Measurements from ENCODE around the gene RASGRP3.
A peak's percentile ranks its signal among the peaks of the same experiment; 100 is the strongest.

RASGRP3 gene, protein sequence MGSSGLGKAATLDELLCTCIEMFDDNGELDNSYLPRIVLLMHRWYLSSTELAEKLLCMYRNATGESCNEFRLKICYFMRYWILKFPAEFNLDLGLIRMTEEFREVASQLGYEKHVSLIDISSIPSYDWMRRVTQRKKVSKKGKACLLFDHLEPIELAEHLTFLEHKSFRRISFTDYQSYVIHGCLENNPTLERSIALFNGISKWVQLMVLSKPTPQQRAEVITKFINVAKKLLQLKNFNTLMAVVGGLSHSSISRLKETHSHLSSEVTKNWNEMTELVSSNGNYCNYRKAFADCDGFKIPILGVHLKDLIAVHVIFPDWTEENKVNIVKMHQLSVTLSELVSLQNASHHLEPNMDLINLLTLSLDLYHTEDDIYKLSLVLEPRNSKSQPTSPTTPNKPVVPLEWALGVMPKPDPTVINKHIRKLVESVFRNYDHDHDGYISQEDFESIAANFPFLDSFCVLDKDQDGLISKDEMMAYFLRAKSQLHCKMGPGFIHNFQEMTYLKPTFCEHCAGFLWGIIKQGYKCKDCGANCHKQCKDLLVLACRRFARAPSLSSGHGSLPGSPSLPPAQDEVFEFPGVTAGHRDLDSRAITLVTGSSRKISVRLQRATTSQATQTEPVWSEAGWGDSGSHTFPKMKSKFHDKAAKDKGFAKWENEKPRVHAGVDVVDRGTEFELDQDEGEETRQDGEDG

DNA sequence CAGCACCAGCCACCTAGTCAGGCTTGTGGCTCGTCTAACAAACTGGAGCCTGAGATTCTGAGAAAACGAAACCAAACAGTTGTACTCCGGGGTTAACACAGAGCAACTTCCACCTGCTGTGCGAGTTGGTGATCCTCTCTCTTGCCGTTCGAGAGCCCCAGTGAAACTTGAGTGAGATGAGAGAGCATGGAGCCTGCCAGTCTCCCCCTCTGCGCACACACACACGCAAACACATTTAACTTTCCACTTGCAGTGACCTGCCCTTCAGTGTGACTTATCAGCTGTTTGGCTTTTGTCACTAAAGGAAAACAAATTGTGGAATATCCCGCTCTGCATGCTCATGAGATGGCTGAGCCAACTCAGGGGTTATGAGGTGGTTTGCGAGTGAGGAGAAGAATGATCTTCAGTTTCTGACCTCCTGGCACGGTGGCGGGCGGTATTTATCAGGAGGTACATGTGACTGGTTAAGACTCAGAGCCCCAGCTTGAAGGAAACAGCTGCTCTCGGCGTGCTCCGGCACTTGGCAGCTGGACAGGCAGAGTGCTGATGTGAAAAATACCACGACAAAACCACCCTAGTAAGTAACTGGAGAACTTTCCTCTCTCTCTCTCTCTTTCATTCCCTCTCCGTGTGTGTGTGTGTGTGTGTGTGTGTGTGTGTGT, at the start of gene RASGRP3:
TSS of gene RASGRP3 (plus strand) at position 519 of the 662 bp plus-strand sequence. CDS start 38,488 bp downstream, outside the sequence.
- H3K9ac ChIP-seq (ENCODE audit: low read depth, low read length): peak within 1 kb of the TSS; percentile 4; the same call in 1 of the 2 replicates
- H3K27ac ChIP-seq (ENCODE audit: low read length): no peak within 1 kb of the TSS
- H3K4me3 ChIP-seq (ENCODE audit: low read length): peak within 1 kb of the TSS; percentile 62
- H3K36me3 ChIP-seq (ENCODE audit: insufficient read depth, low read depth, low read length): no peaks in the 10 kb centered on the region
- H3K27me3 ChIP-seq (ENCODE audit: insufficient read depth, low read length): peaks cover 15% of the 10 kb centered on the region
- H3K9me3 ChIP-seq (ENCODE audit: insufficient read depth, low read depth, low read length): no peaks in the 10 kb centered on the region
- peaks cover 5% of the 10 kb centered on the region; the same call in 1 of the 2 replicates for H3K4me1 ChIP-seq (ENCODE audit: insufficient read depth, low read length)

DNA sequence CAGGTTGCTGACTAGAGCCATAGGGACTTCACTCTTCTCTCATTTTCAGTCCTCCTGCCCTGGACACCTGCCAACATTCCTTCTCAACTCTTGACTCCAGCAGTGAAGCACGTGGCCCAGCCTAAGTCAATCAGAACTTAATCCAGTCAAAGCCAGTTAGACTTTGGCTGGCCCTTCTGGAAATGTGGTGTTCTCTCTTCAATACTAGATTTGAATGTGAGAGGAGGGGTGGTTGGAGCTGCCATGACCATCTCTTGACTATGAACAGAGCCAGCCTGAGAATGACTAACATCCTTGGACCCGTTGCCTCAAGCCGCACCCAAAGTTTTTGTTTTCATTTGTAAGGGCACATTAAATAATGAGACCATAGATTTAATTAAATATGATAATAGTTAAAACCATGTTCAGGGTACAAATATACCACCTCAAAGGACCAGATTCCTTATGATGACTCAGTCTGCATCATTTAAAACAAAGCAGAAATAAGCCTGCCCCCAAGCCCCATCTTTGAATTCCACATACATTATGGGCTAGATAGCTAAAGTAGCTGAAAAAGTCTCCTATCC, 49.7 kb upstream of the RASGRP3 start:
- no peaks in the 10 kb centered on the region for H3K4me1 ChIP-seq (ENCODE audit: insufficient read depth, low read length)
- no peaks in the 10 kb centered on the region for H3K27me3 ChIP-seq (ENCODE audit: insufficient read depth, low read length)
- H3K9ac ChIP-seq (ENCODE audit: low read depth, low read length): no peak overlapping the region
- no peaks in the 10 kb centered on the region for H3K9me3 ChIP-seq (ENCODE audit: insufficient read depth, low read depth, low read length)
- H3K27ac ChIP-seq (ENCODE audit: low read length): no peak overlapping the region
- no peaks in the 10 kb centered on the region for H3K36me3 ChIP-seq (ENCODE audit: insufficient read depth, low read depth, low read length)
- H3K4me3 ChIP-seq (ENCODE audit: low read length): no peak overlapping the region

DNA sequence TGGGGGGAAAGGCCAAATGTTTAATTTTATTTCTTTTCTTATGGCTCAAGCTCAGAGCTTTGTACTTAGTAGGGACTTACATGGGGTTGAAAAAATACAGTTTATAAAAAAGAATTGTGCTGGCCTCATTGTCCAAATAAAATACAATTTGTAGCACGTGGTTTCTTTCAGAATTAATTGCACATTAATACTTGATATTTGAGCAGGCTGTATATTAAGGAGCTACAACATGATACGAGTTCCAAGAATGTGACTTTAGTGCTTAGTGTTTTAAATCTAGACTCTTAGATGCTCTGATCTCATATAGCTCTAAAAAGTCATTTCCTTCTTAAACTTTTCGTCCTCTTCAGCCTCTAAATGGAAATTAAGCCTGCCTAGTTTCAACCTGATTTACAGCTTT, 46.4 kb upstream of the RASGRP3 start:
- Histone ChIP-seq H3K9ac (ENCODE audit: low read depth, low read length) (no peak overlapping the region), H3K4me3 (ENCODE audit: low read length) (no peak overlapping the region), H3K4me1 (ENCODE audit: insufficient read depth, low read length) (no peaks in the 10 kb centered on the region), H3K9me3 (ENCODE audit: insufficient read depth, low read depth, low read length) (no peaks in the 10 kb centered on the region), H3K27me3 (ENCODE audit: insufficient read depth, low read length) (no peaks in the 10 kb centered on the region), H3K27ac (ENCODE audit: low read length) (no peak overlapping the region), H3K36me3 (ENCODE audit: insufficient read depth, low read depth, low read length) (no peaks in the 10 kb centered on the region)

DNA sequence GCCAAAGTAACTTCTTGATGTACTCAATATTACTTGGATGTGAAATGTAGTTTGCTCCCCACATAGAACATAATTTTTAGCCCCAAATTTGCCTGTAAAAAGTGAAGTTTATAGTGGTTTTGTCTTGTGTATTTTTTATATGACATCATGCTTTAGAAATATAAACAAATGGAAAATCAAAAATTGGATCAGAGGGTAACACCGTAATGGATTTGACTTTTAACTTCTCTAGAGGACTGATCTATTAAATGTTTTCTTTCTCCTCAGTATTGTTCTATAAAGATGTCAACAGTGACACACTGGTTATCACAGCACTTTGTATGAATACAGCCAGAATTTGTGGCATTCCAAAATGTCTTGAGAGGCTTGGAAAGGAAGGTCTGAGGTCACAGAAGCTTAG, 45.6 kb upstream of the RASGRP3 start:
- no peaks in the 10 kb centered on the region for H3K36me3 ChIP-seq (ENCODE audit: insufficient read depth, low read depth, low read length)
- H3K9me3 ChIP-seq (ENCODE audit: insufficient read depth, low read depth, low read length): no peaks in the 10 kb centered on the region
- H3K27ac ChIP-seq (ENCODE audit: low read length): no peak overlapping the region
- H3K4me1 ChIP-seq (ENCODE audit: insufficient read depth, low read length): no peaks in the 10 kb centered on the region
- no peak overlapping the region for H3K4me3 ChIP-seq (ENCODE audit: low read length)
- H3K9ac ChIP-seq (ENCODE audit: low read depth, low read length): no peak overlapping the region
- H3K27me3 ChIP-seq (ENCODE audit: insufficient read depth, low read length): no peaks in the 10 kb centered on the region

DNA sequence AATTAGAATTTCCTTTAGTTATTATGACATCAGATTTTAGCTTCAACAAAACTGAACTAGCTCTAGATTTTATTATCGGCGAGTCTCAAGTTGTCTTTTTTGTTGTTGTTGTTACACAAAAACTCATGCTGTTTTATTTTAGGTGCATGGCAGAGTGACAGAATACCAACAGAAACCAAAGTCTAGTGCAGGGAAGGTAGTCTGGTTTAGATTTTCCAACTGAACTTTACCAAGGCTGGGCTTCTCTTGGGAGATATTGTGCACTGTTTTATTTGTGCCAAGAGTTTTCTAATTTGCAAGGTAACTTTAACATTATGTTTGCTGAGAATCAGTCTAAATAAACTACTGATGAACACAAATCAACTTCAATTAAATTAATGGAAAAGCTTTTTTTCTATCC, 43.6 kb upstream of the RASGRP3 start:
- Histone ChIP-seq H3K27ac (ENCODE audit: low read length) (no peak overlapping the region), H3K4me3 (ENCODE audit: low read length) (no peak overlapping the region), H3K9me3 (ENCODE audit: insufficient read depth, low read depth, low read length) (no peaks in the 10 kb centered on the region), H3K36me3 (ENCODE audit: insufficient read depth, low read depth, low read length) (no peaks in the 10 kb centered on the region), H3K9ac (ENCODE audit: low read depth, low read length) (no peak overlapping the region), H3K27me3 (ENCODE audit: insufficient read depth, low read length) (no peaks in the 10 kb centered on the region), H3K4me1 (ENCODE audit: insufficient read depth, low read length) (no peaks in the 10 kb centered on the region)

DNA sequence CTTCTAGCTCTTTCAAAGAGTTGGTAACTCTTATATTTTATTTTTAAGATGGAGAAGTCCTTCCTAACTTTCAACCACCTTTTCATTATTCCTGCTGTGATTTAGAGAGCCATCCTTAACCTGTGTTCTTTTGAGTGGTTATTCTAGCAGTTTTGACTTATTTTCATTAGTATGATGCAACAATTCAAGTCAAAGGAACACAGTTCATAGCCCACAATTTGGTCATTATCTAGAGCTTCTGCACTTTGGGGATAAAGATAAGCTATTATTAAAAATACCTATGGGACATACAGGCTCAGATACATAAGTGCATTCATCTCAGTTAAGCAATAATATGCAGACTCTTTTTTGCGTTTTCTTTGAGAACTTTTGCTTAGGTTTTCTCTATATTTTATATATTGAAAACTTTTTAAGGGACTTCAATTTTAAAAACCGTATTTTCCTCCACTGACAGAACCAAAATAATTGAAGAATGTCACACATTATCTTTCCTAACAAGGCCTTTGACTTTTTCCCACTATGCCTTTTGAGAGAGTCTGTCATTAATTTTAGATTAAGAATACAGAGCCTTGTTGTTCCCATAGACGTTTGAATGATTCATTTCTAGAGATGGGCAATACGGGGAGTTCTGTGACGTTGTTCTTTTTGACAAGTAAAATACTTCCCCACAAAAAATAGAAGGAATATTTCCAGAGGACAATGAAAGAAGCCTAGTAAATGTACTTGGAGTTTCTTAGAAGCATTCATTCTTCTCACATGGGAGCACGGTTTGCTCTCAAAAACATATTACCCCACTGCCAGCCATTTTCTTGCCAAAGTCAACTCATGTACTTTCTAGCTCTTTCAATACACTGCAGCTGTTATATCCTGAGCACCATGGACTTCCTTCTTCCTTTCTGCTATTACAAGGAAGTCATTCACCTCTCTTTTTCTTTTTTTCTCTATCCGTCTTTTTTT, 42.9 kb upstream of the RASGRP3 start:
- Histone ChIP-seq H3K27ac (ENCODE audit: low read length) (no peak overlapping the region), H3K27me3 (ENCODE audit: insufficient read depth, low read length) (no peaks in the 10 kb centered on the region), H3K36me3 (ENCODE audit: insufficient read depth, low read depth, low read length) (no peaks in the 10 kb centered on the region), H3K9ac (ENCODE audit: low read depth, low read length) (no peak overlapping the region), H3K4me3 (ENCODE audit: low read length) (no peak overlapping the region), H3K9me3 (ENCODE audit: insufficient read depth, low read depth, low read length) (no peaks in the 10 kb centered on the region), H3K4me1 (ENCODE audit: insufficient read depth, low read length) (no peaks in the 10 kb centered on the region)

DNA sequence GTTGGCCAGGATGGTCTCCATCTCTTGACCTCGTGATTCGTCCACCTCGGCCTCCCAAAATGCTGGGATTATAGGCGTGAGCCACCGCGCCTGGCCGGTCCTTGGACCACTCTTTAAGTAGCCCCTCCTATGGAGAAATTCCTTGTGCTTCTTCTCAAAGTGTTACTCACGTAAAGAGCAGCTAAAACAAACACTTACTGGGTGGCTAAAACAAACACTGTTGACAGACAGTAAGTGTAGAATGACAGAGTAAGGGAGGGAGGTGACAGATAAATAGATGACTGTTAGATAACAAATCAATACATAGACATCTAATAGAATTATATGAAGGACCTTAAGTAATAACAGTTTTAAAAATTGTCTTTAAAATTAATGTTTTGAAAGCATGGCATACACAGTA, 40.9 kb upstream of the RASGRP3 start:
- H3K36me3 ChIP-seq (ENCODE audit: insufficient read depth, low read depth, low read length): no peaks in the 10 kb centered on the region
- H3K27ac ChIP-seq (ENCODE audit: low read length): no peak overlapping the region
- no peak overlapping the region for H3K9ac ChIP-seq (ENCODE audit: low read depth, low read length)
- no peaks in the 10 kb centered on the region for H3K27me3 ChIP-seq (ENCODE audit: insufficient read depth, low read length)
- H3K4me1 ChIP-seq (ENCODE audit: insufficient read depth, low read length): no peaks in the 10 kb centered on the region
- no peak overlapping the region for H3K4me3 ChIP-seq (ENCODE audit: low read length)
- no peaks in the 10 kb centered on the region for H3K9me3 ChIP-seq (ENCODE audit: insufficient read depth, low read depth, low read length)

DNA sequence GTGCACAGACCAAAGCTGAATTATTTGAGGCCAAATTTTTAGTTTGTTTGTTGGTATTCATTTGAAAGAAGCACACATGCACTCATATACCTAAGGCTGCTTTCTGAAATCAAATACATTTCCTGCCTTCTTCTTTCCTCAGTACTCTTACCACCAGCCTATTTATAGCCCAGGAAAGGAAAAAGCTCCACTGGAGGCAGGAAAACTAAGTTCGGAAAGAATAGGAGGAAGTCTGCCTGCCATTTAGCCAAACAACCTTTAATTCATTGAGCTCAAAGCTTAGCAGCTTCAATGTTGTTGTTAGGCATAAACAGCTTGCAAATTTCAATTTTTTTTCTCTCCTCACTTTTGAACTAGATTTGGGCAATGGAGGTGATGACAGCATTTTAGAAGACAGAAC, 40.4 kb upstream of the RASGRP3 start:
- H3K27ac ChIP-seq (ENCODE audit: low read length): no peak overlapping the region
- no peak overlapping the region for H3K9ac ChIP-seq (ENCODE audit: low read depth, low read length)
- no peaks in the 10 kb centered on the region for H3K9me3 ChIP-seq (ENCODE audit: insufficient read depth, low read depth, low read length)
- H3K4me1 ChIP-seq (ENCODE audit: insufficient read depth, low read length): no peaks in the 10 kb centered on the region
- H3K4me3 ChIP-seq (ENCODE audit: low read length): no peak overlapping the region
- H3K36me3 ChIP-seq (ENCODE audit: insufficient read depth, low read depth, low read length): no peaks in the 10 kb centered on the region
- no peaks in the 10 kb centered on the region for H3K27me3 ChIP-seq (ENCODE audit: insufficient read depth, low read length)

DNA sequence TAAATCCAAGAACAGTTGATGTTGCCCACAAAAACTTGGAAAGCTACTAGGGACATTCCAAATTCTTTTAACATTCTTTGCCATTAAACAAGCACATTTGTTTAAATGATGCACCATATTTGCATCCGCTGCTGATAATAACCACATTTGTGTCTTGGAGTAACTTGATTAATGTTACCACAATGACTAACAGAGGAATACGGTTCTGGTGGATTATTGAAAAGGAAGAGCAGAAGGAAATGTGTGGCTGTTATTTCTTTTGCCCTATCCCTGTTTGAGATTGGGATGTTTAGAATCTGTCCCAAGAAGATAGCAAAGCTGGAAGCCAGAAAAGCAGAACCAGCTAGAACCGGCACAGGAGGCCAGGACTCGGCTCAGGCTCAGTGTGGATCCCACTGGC, 39.2 kb upstream of the RASGRP3 start:
- Histone ChIP-seq H3K9ac (ENCODE audit: low read depth, low read length) (no peak overlapping the region), H3K27ac (ENCODE audit: low read length) (no peak overlapping the region)

DNA sequence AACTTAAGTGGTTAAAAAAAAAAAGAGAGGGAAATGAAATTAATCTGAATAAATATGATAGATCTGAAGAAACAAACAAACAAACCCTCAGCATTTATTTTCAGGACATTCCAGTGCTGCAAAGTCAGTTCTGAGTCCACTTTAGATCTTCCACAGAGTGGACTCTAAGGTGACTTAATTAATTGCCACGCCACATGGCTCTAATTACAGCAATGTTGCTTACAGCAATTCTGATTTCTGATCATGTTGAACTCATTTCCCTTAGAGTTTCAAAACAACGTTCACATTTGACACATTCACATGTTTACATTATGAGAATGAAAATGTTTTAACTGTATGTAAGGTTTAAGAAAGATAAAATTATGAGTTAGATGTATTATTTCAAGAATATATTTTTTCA, 38.6 kb upstream of the RASGRP3 start:
- H3K27ac ChIP-seq (ENCODE audit: low read length): no peak overlapping the region
- H3K4me1 ChIP-seq (ENCODE audit: insufficient read depth, low read length): no peaks in the 10 kb centered on the region
- H3K27me3 ChIP-seq (ENCODE audit: insufficient read depth, low read length): no peaks in the 10 kb centered on the region
- no peak overlapping the region for H3K4me3 ChIP-seq (ENCODE audit: low read length)
- no peak overlapping the region for H3K9ac ChIP-seq (ENCODE audit: low read depth, low read length)
- H3K9me3 ChIP-seq (ENCODE audit: insufficient read depth, low read depth, low read length): no peaks in the 10 kb centered on the region
- H3K36me3 ChIP-seq (ENCODE audit: insufficient read depth, low read depth, low read length): no peaks in the 10 kb centered on the region

More for the DNA sequence above, 39.2 kb upstream of the RASGRP3 start:
- Histone ChIP-seq H3K4me3 (ENCODE audit: low read length) (no peak overlapping the region), H3K36me3 (ENCODE audit: insufficient read depth, low read depth, low read length) (no peaks in the 10 kb centered on the region), H3K4me1 (ENCODE audit: insufficient read depth, low read length) (no peaks in the 10 kb centered on the region), H3K9me3 (ENCODE audit: insufficient read depth, low read depth, low read length) (no peaks in the 10 kb centered on the region), H3K27me3 (ENCODE audit: insufficient read depth, low read length) (no peaks in the 10 kb centered on the region)
